OCI-LY3 (cell line): ENCODE measurements around the gene NGF.

Source experiments
- EZH2phosphoT487 ChIP-seq: fragments of 200-600 bp; shearing (Covaris generic); IDR thresholded peaks from 2 replicates; pipeline ENCODE4 v1.6.1; 2018; ENCODE audit warnings: antibody characterized with exemption, mixed run types, low read depth
- TF ChIP-seq, protein P1 (sequence below): fragments of 200-600, 300-600 bp; sonication (generic); IDR thresholded peaks from 2 replicates; pipeline ENCODE4 v1.5.1; 2014; ENCODE audit warnings: antibody characterized with exemption, low read length, low read depth

- TF ChIP-seq, protein P1, sequence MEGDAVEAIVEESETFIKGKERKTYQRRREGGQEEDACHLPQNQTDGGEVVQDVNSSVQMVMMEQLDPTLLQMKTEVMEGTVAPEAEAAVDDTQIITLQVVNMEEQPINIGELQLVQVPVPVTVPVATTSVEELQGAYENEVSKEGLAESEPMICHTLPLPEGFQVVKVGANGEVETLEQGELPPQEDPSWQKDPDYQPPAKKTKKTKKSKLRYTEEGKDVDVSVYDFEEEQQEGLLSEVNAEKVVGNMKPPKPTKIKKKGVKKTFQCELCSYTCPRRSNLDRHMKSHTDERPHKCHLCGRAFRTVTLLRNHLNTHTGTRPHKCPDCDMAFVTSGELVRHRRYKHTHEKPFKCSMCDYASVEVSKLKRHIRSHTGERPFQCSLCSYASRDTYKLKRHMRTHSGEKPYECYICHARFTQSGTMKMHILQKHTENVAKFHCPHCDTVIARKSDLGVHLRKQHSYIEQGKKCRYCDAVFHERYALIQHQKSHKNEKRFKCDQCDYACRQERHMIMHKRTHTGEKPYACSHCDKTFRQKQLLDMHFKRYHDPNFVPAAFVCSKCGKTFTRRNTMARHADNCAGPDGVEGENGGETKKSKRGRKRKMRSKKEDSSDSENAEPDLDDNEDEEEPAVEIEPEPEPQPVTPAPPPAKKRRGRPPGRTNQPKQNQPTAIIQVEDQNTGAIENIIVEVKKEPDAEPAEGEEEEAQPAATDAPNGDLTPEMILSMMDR, result no peak
- no peak for TF ChIP-seq EZH2phosphoT487
These were observed 14.6 kb downstream of the NGF start for GRCh38 chr1:115323366-115324004.
